Parathyroid adenoma (tissue), 2 donors: ENCODE data around the gene MAZ.

Experiments
- H2AFZ ChIP-seq: fragments of 300-600 bp; sonication (generic); one replicate; pipeline ENCODE4 v1.7.0; 2017; ENCODE audit warnings: antibody characterized with exemption, mild to moderate bottlenecking
- H3K27ac ChIP-seq: fragments of 300-600 bp; sonication (generic); one replicate; pipeline ENCODE4 v1.7.0; 2017
- H3K27me3 ChIP-seq: fragments of 300-600 bp; sonication (generic); one replicate; pipeline ENCODE4 v1.7.0; 2017; ENCODE audit warnings: low read length; ENCODE audit not compliant: control insufficient read depth, insufficient read depth
- H3K36me3 ChIP-seq: fragments of 300-600 bp; sonication (generic); one replicate; pipeline ENCODE4 v1.7.0; 2017; ENCODE audit warnings: low read length; ENCODE audit not compliant: control insufficient read depth, insufficient read depth
- H3K4me1 ChIP-seq: fragments of 300-600 bp; sonication (generic); one replicate; pipeline ENCODE4 v1.7.0; 2017; ENCODE audit warnings: control low read depth
- H3K4me2 ChIP-seq: fragments of 300-600 bp; sonication (generic); one replicate; pipeline ENCODE4 v1.7.0; 2017; ENCODE audit warnings: low read length
- H3K4me3 ChIP-seq: fragments of 300-600 bp; sonication (generic); one replicate; pipeline ENCODE4 v1.7.0; 2017; ENCODE audit warnings: low read depth, low read length
- H3K79me2 ChIP-seq: fragments of 300-600 bp; sonication (generic); one replicate; pipeline ENCODE4 v1.7.0; 2017; ENCODE audit warnings: control low read depth
- H3K9ac ChIP-seq: fragments of 300-600 bp; sonication (generic); one replicate; pipeline ENCODE4 v1.7.0; 2017; ENCODE audit warnings: mild to moderate bottlenecking
- H3K9me3 ChIP-seq: fragments of 300-600 bp; sonication (generic); one replicate; pipeline ENCODE4 v1.7.0; 2017; ENCODE audit warnings: low read length; ENCODE audit not compliant: control insufficient read depth
- CTCF ChIP-seq: fragments of 300-600 bp; sonication (generic); IDR thresholded peaks from one replicate; pipeline ENCODE4 v1.7.0; 2017; ENCODE audit warnings: antibody characterized with exemption, mild to moderate bottlenecking
- donor health status: primary hyperparathyroidism.

MAZ gene

GRCh38 chr16:29761882-29762281 lies 44.4 kb upstream of the MAZ start:
- no peak overlapping the region for H3K4me2 ChIP-seq
- H3K4me1 ChIP-seq = peaks cover 29% of the 10 kb centered on the region
- no peaks in the 10 kb centered on the region for H3K79me2 ChIP-seq
- H3K36me3 ChIP-seq = no peaks in the 10 kb centered on the region
- no peak overlapping the region for H3K4me3 ChIP-seq
- no peak overlapping the region for H2AFZ ChIP-seq
- H3K9ac ChIP-seq = no peak overlapping the region
- no peak for TF ChIP-seq CTCF
- no peaks in the 10 kb centered on the region for H3K27me3 ChIP-seq
- peak overlapping the region; percentile 85 for H3K27ac ChIP-seq
- H3K9me3 ChIP-seq = no peaks in the 10 kb centered on the region

GRCh38 chr16:29763326-29763725 lies 43.0 kb upstream of the MAZ start:
- no peaks in the 10 kb centered on the region for H3K79me2 ChIP-seq
- no peaks in the 10 kb centered on the region for H3K27me3 ChIP-seq
- no peaks in the 10 kb centered on the region for H3K36me3 ChIP-seq
- no peak overlapping the region for H3K27ac ChIP-seq
- H3K9me3 ChIP-seq = no peaks in the 10 kb centered on the region
- H2AFZ ChIP-seq = no peak overlapping the region
- no peak overlapping the region for H3K9ac ChIP-seq
- no peak overlapping the region for H3K4me2 ChIP-seq
- peaks cover 28% of the 10 kb centered on the region for H3K4me1 ChIP-seq
- no peak for TF ChIP-seq CTCF
- H3K4me3 ChIP-seq = no peak overlapping the region

- peaks cover 23% of the 10 kb centered on the region for H3K4me1 ChIP-seq
- no peaks in the 10 kb centered on the region for H3K36me3 ChIP-seq
- H2AFZ ChIP-seq = peak overlapping the region; percentile 62
- TF ChIP-seq CTCF = no peak
- H3K79me2 ChIP-seq = no peaks in the 10 kb centered on the region
- no peaks in the 10 kb centered on the region for H3K9me3 ChIP-seq
- H3K4me2 ChIP-seq = no peak overlapping the region
- H3K4me3 ChIP-seq = no peak overlapping the region
- H3K9ac ChIP-seq = no peak overlapping the region
- no peaks in the 10 kb centered on the region for H3K27me3 ChIP-seq
- H3K27ac ChIP-seq = no peak overlapping the region
Observed at GRCh38 chr16:29765167-29766032, 40.9 kb upstream of the MAZ start.

GRCh38 chr16:29766571-29766970 lies 39.8 kb upstream of the MAZ start:
- no peak for TF ChIP-seq CTCF
- Histone ChIP-seq H3K4me3 (no peak overlapping the region), H3K4me1 (peaks cover 18% of the 10 kb centered on the region), H3K79me2 (no peaks in the 10 kb centered on the region), H3K27me3 (no peaks in the 10 kb centered on the region), H3K27ac (no peak overlapping the region), H3K36me3 (no peaks in the 10 kb centered on the region), H3K4me2 (no peak overlapping the region), H3K9me3 (no peaks in the 10 kb centered on the region), H2AFZ (no peak overlapping the region), H3K9ac (no peak overlapping the region)

- Histone ChIP-seq H3K4me3 (no peak overlapping the region), H3K27me3 (no peaks in the 10 kb centered on the region), H3K4me2 (no peak overlapping the region), H3K9ac (no peak overlapping the region), H3K79me2 (no peaks in the 10 kb centered on the region), H2AFZ (no peak overlapping the region), H3K36me3 (no peaks in the 10 kb centered on the region), H3K9me3 (no peaks in the 10 kb centered on the region), H3K27ac (no peak overlapping the region), H3K4me1 (peaks cover 16% of the 10 kb centered on the region)
- no peak for TF ChIP-seq CTCF
Observed at GRCh38 chr16:29767062-29767461, 39.3 kb upstream of the MAZ start.
